Caki2 (cell line): ENCODE data around the gene GPR176. TPM values are rescaled to one million over a fixed set of nuclear protein-coding genes. Genes with fewer than 3 reads are reported as not detected.

Source experiments
- DNase-seq: peaks from one replicate; pipeline ENCODE4 v3.0.0-alpha.2; 2015; ENCODE audit warnings: low read depth
- in situ Hi-C: cut with HindIII; loops from 2 replicates; pipeline ENCODE4 v1.10.0; 2016; ENCODE audit warnings: low sequenced_read_pairs, low pct_unique_long_range_greater_than_20kb, mixed read lengths
- total RNA-seq: library from RNA; depleted of rRNA; stranded (reverse); fragments of >200 nt; shearing (Covaris generic); gene quantifications from 2 replicates; pipeline ENCODE4 v1.2.3, GENCODE V29; 2014; ENCODE audit warnings: low replicate concordance

The GPR176 gene
- total RNA-seq, 1 experiment from 2014 or later, result 9.6 TPM

DNA sequence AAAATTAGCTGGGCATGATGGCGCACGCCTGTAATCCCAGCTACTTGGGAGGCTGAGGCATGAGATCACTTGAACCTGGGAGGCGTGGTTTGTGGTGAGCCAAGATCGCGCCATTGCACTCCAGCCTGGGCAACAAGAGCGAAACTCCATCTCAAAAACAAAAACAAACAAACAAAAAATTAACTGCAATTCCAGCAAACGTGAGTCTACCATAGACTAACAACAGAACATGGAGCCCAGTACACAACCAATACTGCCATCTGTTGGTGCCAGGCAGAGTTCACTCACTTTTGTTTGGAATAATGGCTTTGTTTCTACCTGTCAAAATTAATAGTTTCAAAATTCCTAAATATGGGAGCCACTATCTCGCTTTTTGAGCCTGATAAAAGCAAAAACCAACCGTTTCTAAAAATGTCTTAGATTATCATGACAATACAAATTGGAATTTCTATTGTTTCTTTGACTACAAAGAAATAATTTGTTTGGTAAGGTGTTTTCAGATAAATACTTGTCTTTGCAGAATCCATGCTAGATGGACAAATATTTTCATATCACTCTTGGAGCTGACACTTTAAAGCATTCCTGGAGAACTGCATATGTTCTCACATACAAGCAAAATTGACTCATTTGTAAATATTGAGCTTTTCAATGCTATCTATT lies 45.0 kb downstream of the GPR176 start:
- peak; percentile 19 for DNase-seq
- in situ Hi-C loops, result no loop called here

GRCh38 chr15:39873978-39874377 lies 46.1 kb downstream of the GPR176 start:
- DNase-seq, result no peak
- in situ Hi-C loops, result no loop called here

DNA sequence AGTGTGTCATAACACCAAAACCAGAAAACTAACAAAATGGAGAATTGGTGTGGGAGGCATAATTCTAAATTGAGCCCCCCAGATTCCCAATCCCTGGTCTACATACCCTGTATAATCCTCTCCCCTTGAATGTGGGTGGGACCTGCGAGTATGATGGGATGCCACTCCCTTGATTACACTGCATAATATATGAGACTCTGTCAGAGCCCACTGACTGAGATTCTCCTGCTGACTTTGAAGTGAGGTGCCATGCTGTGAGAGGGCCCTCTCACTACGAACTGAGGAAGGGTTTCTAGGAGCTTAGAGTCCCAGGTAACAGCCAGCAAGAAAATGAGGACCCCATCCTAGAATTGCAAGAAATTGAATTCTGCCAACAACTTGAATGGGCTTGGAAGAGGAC lies 49.5 kb downstream of the GPR176 start:
- no peak for DNase-seq
- in situ Hi-C loops, result no loop called here

DNA sequence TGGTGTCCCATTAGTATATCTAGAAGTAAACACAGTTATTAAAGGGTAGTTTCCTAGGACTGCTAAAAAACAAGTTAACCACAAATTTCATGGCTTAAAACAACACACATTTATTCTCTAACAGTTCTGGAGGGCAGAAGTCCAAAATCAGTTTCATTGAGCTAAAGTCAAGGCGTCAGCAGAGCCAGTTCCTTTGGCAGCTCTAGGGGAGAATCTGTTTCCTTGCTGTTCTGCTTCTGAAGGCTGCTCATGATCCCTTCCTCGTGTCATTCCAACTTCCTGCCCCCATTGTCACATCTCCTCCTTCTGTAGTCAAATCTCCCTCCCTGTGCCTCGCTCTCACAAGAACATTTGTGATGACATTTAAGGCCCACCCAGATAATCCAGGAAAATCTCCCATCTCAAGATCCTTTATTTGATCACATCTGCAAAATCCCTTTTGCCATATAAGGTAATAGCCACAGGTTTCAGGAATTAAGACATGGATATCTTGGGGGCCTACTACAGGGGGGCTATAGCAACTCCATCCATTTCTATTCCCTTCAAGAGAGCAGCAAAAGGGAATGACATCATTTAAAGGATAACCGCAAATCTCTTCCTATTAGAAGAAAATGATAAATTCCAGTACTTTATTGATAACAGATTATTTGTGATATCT lies 50.1 kb downstream of the GPR176 start:
- in situ Hi-C loops, result no loop called here
- DNase-seq, result no peak

DNA sequence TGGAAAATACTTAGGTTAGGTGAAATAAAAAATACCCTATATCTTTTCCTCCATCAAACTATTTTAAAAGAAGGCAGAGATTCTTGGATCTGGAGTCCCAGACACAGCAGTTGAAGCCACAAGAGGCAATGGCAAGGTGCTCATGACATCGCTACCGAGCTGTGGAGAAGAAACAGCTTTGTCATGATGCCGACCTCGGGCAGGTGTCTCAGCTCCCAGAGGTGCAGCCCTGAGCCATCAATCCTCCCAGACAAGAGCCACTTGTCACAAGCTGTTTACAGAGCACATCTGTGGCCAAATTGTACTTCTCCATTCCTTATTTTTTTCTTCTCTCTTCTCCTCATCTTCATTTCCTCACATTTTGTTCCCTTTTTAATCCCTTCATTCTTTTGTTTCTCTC lies 50.8 kb downstream of the GPR176 start:
- no peak for DNase-seq
- in situ Hi-C loops, result no loop called here

GRCh38 chr15:39868396-39868795 lies 51.7 kb downstream of the GPR176 start:
- no peak for DNase-seq
- in situ Hi-C loops, result no loop called here

DNA sequence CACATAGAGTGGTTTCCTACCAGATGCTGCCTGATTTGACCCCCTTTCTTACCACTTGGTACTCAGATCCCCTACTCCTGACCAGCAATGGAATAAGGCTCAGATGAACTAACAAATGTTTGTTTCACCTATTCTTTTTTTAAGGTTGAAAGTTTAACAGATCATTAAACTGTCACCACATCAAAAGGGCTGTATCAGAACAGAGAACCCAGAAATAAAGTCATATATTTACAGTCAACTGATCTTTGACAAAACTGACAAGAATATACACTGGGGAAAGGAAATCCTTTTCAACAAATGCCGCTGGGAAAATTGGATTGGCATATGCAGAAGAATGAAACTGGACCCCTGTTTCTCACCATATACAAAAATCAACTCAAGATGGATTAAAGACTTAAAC lies 56.0 kb downstream of the GPR176 start:
- in situ Hi-C loops, result no loop called here

DNA sequence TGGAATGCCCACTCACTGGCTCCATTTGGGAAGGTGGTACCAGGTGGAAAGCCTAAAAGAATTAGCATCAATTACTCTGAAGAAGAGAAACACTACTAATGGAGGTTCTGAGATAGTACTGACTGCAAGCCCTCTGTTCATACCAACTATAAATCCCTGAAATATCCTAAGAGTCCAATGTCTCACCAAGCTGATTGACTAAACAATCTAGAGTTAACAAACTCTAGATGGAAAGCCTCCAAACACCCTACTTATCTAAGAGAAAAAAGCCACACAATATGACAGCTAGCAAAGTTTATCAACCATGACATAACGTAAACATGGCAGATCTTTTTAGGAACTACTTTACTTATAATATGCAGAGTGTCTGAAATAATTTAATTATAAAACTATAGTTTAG lies 59.2 kb downstream of the GPR176 start:
- in situ Hi-C loops, result no loop called here
- DNase-seq, result no peak

More for the DNA sequence above, 56.0 kb downstream of the GPR176 start:
- DNase-seq, result no peak

DNA sequence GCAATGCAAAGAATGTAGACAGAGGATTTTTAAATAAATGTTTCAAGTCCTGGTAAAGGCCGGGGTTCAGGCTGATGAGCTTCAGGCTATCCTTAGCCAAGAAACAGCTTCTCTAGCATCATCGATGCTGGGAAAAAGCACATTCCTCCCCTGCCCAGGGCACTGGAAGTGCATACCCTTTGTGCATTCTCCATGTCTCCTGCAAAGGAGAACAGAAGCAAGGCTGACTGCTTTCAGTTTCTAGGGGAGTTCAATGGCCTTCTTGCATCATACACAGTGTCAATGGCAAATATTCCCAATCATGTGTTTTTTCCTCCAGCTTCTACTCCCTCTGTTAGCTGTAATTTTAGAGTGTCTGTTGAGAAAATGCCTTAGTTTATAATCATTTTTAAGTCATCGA lies 59.9 kb downstream of the GPR176 start:
- no peak for DNase-seq
- in situ Hi-C loops, result no loop called here

GRCh38 chr15:39859636-39860035 lies 60.4 kb downstream of the GPR176 start:
- in situ Hi-C loops, result no loop called here
- DNase-seq, result no peak

GRCh38 chr15:39857132-39857531 lies 62.9 kb downstream of the GPR176 start:
- peak; percentile 24 for DNase-seq
- in situ Hi-C loops, result no loop called here

- in situ Hi-C loops, result no loop called here
- no peak for DNase-seq
Observed at GRCh38 chr15:39856357-39856756, 63.7 kb downstream of the GPR176 start.

DNA sequence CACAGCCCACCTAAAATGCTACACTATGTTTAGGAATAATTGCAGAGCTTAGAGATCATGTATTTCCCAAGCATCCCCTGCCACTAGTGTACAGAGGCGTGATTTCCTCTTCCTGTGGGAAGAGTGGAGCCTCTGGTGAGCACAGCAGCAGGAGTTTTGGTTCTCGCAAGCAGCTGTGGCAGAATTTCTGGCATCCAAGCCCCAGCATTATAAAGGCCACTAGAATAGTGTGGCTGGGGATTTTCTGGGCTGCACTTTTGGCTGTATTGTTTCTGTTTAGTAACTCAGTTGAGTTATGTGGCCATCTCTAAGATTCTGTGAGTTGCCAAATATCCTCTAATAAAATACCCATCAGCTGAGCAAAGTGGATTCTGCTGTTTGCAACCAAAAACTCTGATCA lies 64.7 kb downstream of the GPR176 start:
- in situ Hi-C loops, result no loop called here
- no peak for DNase-seq

DNA sequence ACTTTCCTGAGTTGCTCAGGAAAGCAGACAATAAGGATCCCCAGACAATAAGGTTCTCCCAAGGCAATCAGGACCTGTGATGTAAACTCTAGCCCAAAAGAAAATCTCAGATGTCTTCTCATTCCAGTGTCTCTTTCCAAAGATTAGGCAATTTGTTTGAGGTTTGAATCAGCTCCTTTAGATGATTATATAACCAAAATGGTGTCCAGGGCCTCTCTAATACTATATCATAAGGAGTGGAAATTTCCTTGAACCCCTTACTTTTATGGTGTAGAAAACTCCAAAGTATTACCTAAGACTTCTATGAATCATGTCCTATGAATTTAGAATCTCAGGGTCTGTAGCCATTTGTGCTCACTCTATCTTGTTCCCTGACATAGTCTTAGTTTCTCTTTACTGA lies 65.9 kb downstream of the GPR176 start:
- no peak for DNase-seq
- in situ Hi-C loops, result no loop called here

DNA sequence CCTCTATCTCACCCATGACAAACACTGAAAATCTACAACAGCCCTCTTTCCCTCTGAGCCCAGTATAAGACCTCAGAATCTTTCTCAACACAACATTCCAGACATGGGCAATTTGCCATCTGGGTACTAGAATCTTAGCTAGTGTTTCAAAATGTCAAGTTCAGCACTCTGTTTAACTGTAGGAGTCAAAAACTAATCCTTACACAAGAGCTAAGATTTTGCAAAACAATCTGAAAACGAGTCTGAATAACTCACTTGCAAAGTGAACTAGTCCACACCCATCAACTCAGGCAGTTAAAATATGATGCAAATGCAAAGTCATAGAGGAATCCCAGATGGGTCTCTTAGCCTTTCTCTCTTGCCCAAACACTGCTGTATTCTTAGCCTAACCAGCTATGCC lies 67.8 kb downstream of the GPR176 start:
- no peak for DNase-seq
- in situ Hi-C loops, result no loop called here

DNA sequence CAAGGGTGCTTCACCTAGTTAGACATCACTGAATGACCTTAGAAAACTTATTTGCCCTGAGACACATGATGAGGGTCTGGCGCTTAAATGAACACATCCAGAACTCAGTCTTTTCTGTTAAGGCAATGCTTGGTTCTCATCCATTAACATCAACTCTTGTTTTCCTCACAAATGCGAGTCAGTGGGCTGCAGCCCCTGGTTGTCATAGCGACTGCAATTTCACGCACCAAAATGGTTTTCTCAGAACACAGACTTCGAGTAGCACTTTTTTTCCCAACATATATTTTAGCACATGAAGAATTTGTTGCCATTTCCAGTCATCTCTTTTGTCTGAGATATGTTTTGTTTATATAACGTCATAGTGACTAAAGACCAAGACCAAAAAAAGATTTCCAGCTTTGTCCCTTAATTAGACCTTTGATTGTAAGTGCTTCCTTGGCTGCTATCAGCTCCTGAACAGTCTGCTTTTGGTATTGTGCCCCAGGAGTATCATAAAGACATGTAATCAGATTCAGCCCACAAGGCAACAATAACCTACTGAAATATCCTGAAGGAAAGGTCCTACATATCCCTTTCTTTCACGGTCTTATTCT lies 68.5 kb downstream of the GPR176 start:
- no peak for DNase-seq
- in situ Hi-C loops, result no loop called here

GRCh38 chr15:39850436-39850835 lies 69.6 kb downstream of the GPR176 start:
- in situ Hi-C loops, result no loop called here
- no peak for DNase-seq

DNA sequence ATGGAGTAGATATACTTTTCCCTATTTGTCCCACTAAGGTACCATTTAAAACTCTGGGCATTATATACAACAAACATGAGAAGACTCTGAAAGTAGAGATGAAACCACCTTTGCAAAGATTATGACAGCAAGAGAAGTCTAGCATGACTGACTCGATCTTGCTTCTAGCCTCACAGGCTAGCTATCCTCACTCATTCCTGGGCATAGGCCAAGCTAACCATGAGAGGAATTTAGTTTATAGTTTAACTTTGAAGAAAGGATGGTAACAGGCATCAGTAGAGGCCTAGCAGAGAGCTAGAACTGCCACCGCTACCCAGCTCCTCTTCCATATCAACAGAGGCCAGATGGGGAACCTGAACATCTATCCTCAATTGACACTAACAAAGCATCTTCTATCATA lies 74.0 kb downstream of the GPR176 start:
- DNase-seq, result no peak
- in situ Hi-C loops, result no loop called here

DNA sequence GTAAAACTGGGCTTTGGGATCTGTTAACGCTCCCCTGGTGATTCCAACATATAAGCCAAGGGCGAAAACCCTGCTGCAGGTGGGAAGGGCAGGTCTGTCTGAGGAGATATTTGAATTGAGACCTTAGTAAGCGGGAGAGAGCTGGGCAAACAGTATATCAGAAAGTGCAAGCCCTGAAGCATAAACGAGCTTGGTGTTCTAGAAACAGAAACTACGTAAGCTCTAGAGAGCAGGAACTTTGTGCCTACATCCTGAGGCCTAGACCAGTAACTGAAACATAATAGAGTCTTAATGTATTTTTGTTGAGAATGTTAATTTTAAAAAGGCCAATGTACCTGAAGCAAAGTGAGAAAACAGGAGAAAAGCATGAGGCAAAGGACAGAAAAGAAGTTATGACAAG lies 74.5 kb downstream of the GPR176 start:
- no peak for DNase-seq
- in situ Hi-C loops, result no loop called here

- no peak for DNase-seq
- in situ Hi-C loops, result no loop called here
Observed at GRCh38 chr15:39843565-39843964, 76.5 kb downstream of the GPR176 start.
